IMR-90 (cell line): ENCODE measurements around the gene CEMIP2. TPM values are rescaled to one million over a fixed set of nuclear protein-coding genes. Genes with fewer than 3 reads are reported as not detected.

ENCODE experiments used
- ATAC-seq: fragments of 200-7000 bp; cut with Tn5 transposase; 2 replicates; pipeline ENCODE4 v1.9.1; 2020; ENCODE audit warnings: low read depth, mild to moderate bottlenecking, moderate library complexity
- BruUV-seq: library from RNA; stranded (reverse); fragments of 400-500 nt; replicated peaks from 2 replicates; lab custom pipeline; 2021; lab: Mats Ljungman, UMichigan
- CTCF ChIA-PET: fragments of 300-600 bp; formaldehyde crosslinking; extraction: SDS; loops from one replicate; lab custom pipeline; 2021; ENCODE audit warnings: antibody characterized with exemption; lab: Yijun Ruan, JAX
- POLR2A ChIA-PET: fragments of 300-600 bp; sonication (Branson Sonifier 250); formaldehyde crosslinking; loops from one replicate; lab custom pipeline; 2022; ENCODE audit warnings: antibody characterized with exemption; ENCODE audit not compliant: unreplicated experiment; lab: Charles Lee
- DNase-seq: peaks from one replicate; pipeline ENCODE4 v3.0.0; 2013
- H2AFZ ChIP-seq: replicated peaks from 2 replicates; pipeline ENCODE3; 2013; ENCODE audit warnings: low read length, mild to moderate bottlenecking; ENCODE audit not compliant: poor library complexity
- H2AK5ac ChIP-seq: 2 replicates; pipeline ENCODE4 v1.6.1; 2013; ENCODE audit warnings: low read depth, low read length, inconsistent platforms
- H2AK9ac ChIP-seq: replicated peaks from 2 replicates; pipeline ENCODE3; 2013; ENCODE audit warnings: mild to moderate bottlenecking, low read depth, low read length, moderate library complexity; ENCODE audit not compliant: poor library complexity
- H2BK120ac ChIP-seq: 2 replicates; pipeline ENCODE4 v1.6.1; 2013; ENCODE audit warnings: low read depth, low read length, inconsistent platforms
- H2BK15ac ChIP-seq: 3 replicates; pipeline ENCODE4 v1.6.1; 2013; ENCODE audit warnings: low read depth, low read length, inconsistent platforms
- H2BK20ac ChIP-seq: 2 replicates; pipeline ENCODE4 v1.6.1; 2013; ENCODE audit warnings: low read depth, mild to moderate bottlenecking, inconsistent platforms, low read length, moderate library complexity
- H2BK5ac ChIP-seq: 2 replicates; pipeline ENCODE4 v1.6.1; 2013; ENCODE audit warnings: mild to moderate bottlenecking, low read depth, low read length, inconsistent platforms; ENCODE audit not compliant: poor library complexity, severe bottlenecking
- H3K14ac ChIP-seq: replicated peaks from 2 replicates; pipeline ENCODE4 v1.6.1; 2013; ENCODE audit warnings: low read depth, low read length, inconsistent platforms
- H3K18ac ChIP-seq: 2 replicates; pipeline ENCODE4 v1.6.1; 2013; ENCODE audit warnings: low read depth, low read length, control low read depth
- H3K23ac ChIP-seq: 2 replicates; pipeline ENCODE4 v1.6.1; 2013; ENCODE audit warnings: low read depth, low read length, inconsistent platforms
- H3K27ac ChIP-seq: 2 replicates; pipeline ENCODE4 v1.5.1; 2013; ENCODE audit warnings: mild to moderate bottlenecking, control low read depth, low read length; ENCODE audit not compliant: insufficient read depth
- H3K27me3 ChIP-seq: 2 replicates; pipeline ENCODE4 v1.6.1; 2013; ENCODE audit warnings: low read length; ENCODE audit not compliant: control insufficient read depth, insufficient read depth
- H3K36me3 ChIP-seq: 2 replicates; pipeline ENCODE4 v1.6.1; 2013; ENCODE audit warnings: low read length, mixed read lengths; ENCODE audit not compliant: control insufficient read depth, insufficient read depth
- H3K4ac ChIP-seq: 2 replicates; pipeline ENCODE4 v1.6.1; 2013; ENCODE audit warnings: low read depth, low read length, inconsistent platforms
- H3K4me1 ChIP-seq: 2 replicates; pipeline ENCODE4 v1.6.1; 2013; ENCODE audit warnings: low read length, mixed read lengths; ENCODE audit not compliant: control insufficient read depth, insufficient read depth
- H3K4me2 ChIP-seq: 2 replicates; pipeline ENCODE4 v1.6.1; 2013; ENCODE audit warnings: low read depth, mild to moderate bottlenecking, control low read depth, low read length, moderate library complexity
- H3K4me3 ChIP-seq: 2 replicates; pipeline ENCODE4 v1.5.1; 2013; ENCODE audit warnings: low read depth, mild to moderate bottlenecking, control low read depth, low read length, moderate library complexity; ENCODE audit not compliant: insufficient read depth
- H3K56ac ChIP-seq: 2 replicates; pipeline ENCODE4 v1.6.1; 2013; ENCODE audit warnings: low read length, inconsistent platforms; ENCODE audit not compliant: insufficient read depth; ENCODE audit errors: extremely low read depth
- H3K79me1 ChIP-seq, 2 experiments: 2 replicates each; pipeline ENCODE4 v1.6.1; 2013; ENCODE audit warnings: low read length in 2 of 2, inconsistent platforms in 1 of 2, low read depth in 1 of 2
- H3K9ac ChIP-seq: 2 replicates; pipeline ENCODE4 v1.6.1; 2013; ENCODE audit warnings: low read depth, low read length, control low read depth
- H3K9me1 ChIP-seq: 2 replicates; pipeline ENCODE4 v1.6.1; 2013; ENCODE audit warnings: low read length, inconsistent platforms; ENCODE audit not compliant: insufficient read depth
- H3K9me3 ChIP-seq: 2 replicates; pipeline ENCODE4 v1.6.1; 2013; ENCODE audit warnings: low read length; ENCODE audit not compliant: control insufficient read depth, insufficient read depth
- H4K20me1 ChIP-seq: 2 replicates; pipeline ENCODE4 v1.6.1; 2013; ENCODE audit warnings: low read length, inconsistent platforms; ENCODE audit not compliant: insufficient read depth
- H4K5ac ChIP-seq: 2 replicates; pipeline ENCODE4 v1.6.1; 2013; ENCODE audit warnings: mild to moderate bottlenecking, low read depth, low read length, control low read depth
- H4K8ac ChIP-seq, 2 experiments: 2 replicates each; pipeline ENCODE4 v1.6.1; 2013; ENCODE audit warnings: low read depth in 2 of 2, low read length in 2 of 2, control low read depth in 1 of 2, inconsistent platforms in 1 of 2
- H4K91ac ChIP-seq: 2 replicates; pipeline ENCODE4 v1.6.1; 2013; ENCODE audit warnings: low read depth, low read length, inconsistent platforms; ENCODE audit not compliant: insufficient read depth
- BHLHE40 ChIP-seq: fragments of 150-350 bp; IDR thresholded peaks from 2 replicates; pipeline ENCODE4 v1.6.1; 2016; ENCODE audit warnings: mild to moderate bottlenecking, low read depth, low read length
- CEBPB ChIP-seq: IDR thresholded peaks from 2 replicates; pipeline ENCODE4 v1.6.1; 2012; ENCODE audit warnings: low read depth, low read length, improper control_type of control experiment
- MAFK ChIP-seq: IDR thresholded peaks from 2 replicates; pipeline ENCODE4 v1.6.1; 2012; ENCODE audit warnings: low read depth, low read length, improper control_type of control experiment
- RAD21 ChIP-seq: IDR thresholded peaks from 2 replicates; pipeline ENCODE4 v1.6.1; 2012; ENCODE audit warnings: low read length, improper control_type of control experiment
- RCOR1 ChIP-seq: IDR thresholded peaks from 2 replicates; pipeline ENCODE4 v1.6.1; 2012; ENCODE audit warnings: mild to moderate bottlenecking, low read length, improper control_type of control experiment; ENCODE audit not compliant: insufficient replicate concordance
- RFX5 ChIP-seq: IDR thresholded peaks from 2 replicates; pipeline ENCODE4 v1.8.0; 2012; ENCODE audit warnings: low read depth, mild to moderate bottlenecking, low read length, moderate library complexity
- USF2 ChIP-seq: fragments of 150-350 bp; IDR thresholded peaks from 2 replicates; pipeline ENCODE4 v1.6.1; 2017; ENCODE audit warnings: mild to moderate bottlenecking, antibody characterized with exemption, low read length, low read depth
- WGBS, 2 experiments: methylation state at CpG; one replicate each; pipeline versions ENCODE4 v1.1.5 to v1.1.7; 2013; ENCODE audit warnings: missing lambda C conversion rate in 2 of 2; ENCODE audit not compliant: insufficient read length in 1 of 2; ENCODE audit errors: extremely low coverage in 2 of 2; 5-methylcytosine and 5-hydroxymethylcytosine counted together
- dilution Hi-C: fragments of 300-500 bp; cut with HindIII; formaldehyde crosslinking; loops from one replicate; pipeline ENCODE4 v1.14.3; 2018; ENCODE audit warnings: low sequenced_read_pairs; ENCODE audit not compliant: unreplicated experiment
- in situ Hi-C: fragments of 300-500 bp; cut with MboI; formaldehyde crosslinking; loops from 3 replicates; pipeline ENCODE4 v1.14.3; 2019; ENCODE audit warnings: low sequenced_read_pairs, inconsistent platforms, mixed read lengths
- intact Hi-C: fragments of 100-400 bp; cut with micrococcal nuclease; formaldehyde crosslinking; loops from 2 replicates; pipeline ENCODE4 v1.10.0; 2022
- polyA plus RNA-seq, 3 experiments: library from polyadenylated mRNA; depleted of rRNA; stranded (reverse); fragments of >200 nt; gene quantifications; 2 replicates each; pipeline ENCODE4 v1.2.3, GENCODE V29; 2012; ENCODE audit warnings: low replicate concordance in 1 of 3
- total RNA-seq: library from RNA; depleted of rRNA; stranded (reverse); fragments of >200 nt; gene quantifications from 2 replicates; pipeline ENCODE4 v1.2.3, GENCODE V29; 2012
- TF ChIP-seq, protein P1 (sequence below): fragments of 150-350 bp; IDR thresholded peaks from 2 replicates; pipeline ENCODE4 v1.6.1; 2016; ENCODE audit warnings: low read depth, mild to moderate bottlenecking, low read length, moderate library complexity, borderline replicate concordance

CEMIP2 gene
- total and polyA plus RNA-seq, 2 of the 4 experiments (the other 2 are of a cell fraction): 65.2 to 67.4 TPM

- WGBS, 2 experiments: 38% methylated on average over 1 of the region's 2 CpGs; no CpG with 5 or more reads in 1 of the 2 experiments
- no peak overlapping the region for H4K91ac ChIP-seq
- no peak overlapping the region for H3K4ac ChIP-seq
- no peak overlapping the region for H2BK15ac ChIP-seq
- intact Hi-C loops: no loop called here
- no peak for DNase-seq
- H3K14ac ChIP-seq: no peak overlapping the region
- no peak overlapping the region for H3K23ac ChIP-seq
- H3K4me1 ChIP-seq: 0 out of 2 replicates have a peak, but pooled peaks cover 2% of the 10 kb centered on the region
- in situ Hi-C loops: no loop called here
- H4K20me1 ChIP-seq: no peaks in the 10 kb centered on the region
- H3K56ac ChIP-seq: no peak overlapping the region
- H3K79me1 ChIP-seq: no peaks in the 10 kb centered on the region
- no peak for ATAC-seq
- no peak overlapping the region for H3K4me3 ChIP-seq
- no peak overlapping the region for H2AFZ ChIP-seq
- dilution Hi-C loops: no loop called here
- peaks cover 5% of the 10 kb centered on the region; the same call in 1 of the 2 replicates for H3K27me3 ChIP-seq
- H2BK120ac ChIP-seq: no peak overlapping the region
- no peak overlapping the region for H3K27ac ChIP-seq
- H3K4me2 ChIP-seq: no peak overlapping the region
- no peaks in the 10 kb centered on the region for H3K36me3 ChIP-seq
- H3K9me1 ChIP-seq: no peaks in the 10 kb centered on the region
- H4K8ac ChIP-seq: no peak overlapping the region
- H2AK5ac ChIP-seq: no peak overlapping the region
- no peak for TF ChIP-seq USF2
- no peak for TF ChIP-seq CEBPB
- TF ChIP-seq RFX5: no peak
- TF ChIP-seq MAFK: no peak
- TF ChIP-seq BHLHE40: no peak
- TF ChIP-seq RAD21: no peak
- TF ChIP-seq RCOR1: no peak
- TF ChIP-seq, protein P1, sequence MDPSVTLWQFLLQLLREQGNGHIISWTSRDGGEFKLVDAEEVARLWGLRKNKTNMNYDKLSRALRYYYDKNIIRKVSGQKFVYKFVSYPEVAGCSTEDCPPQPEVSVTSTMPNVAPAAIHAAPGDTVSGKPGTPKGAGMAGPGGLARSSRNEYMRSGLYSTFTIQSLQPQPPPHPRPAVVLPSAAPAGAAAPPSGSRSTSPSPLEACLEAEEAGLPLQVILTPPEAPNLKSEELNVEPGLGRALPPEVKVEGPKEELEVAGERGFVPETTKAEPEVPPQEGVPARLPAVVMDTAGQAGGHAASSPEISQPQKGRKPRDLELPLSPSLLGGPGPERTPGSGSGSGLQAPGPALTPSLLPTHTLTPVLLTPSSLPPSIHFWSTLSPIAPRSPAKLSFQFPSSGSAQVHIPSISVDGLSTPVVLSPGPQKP: no peak
- BruUV-seq: no TSS peak
- no peaks in the 10 kb centered on the region for H3K9me3 ChIP-seq
- H3K18ac ChIP-seq: no peak overlapping the region
- H4K5ac ChIP-seq: no peak overlapping the region
- ChIA-PET CTCF (interaction anchor here (1.1 to 1.3 kb wide), 2 partner anchors 10 to 15 kb away, joined by 3 to 4 read pairs; no protein-coding TSS in a partner anchor), POLR2A (no interaction called here)
- no peak overlapping the region for H2AK9ac ChIP-seq
- H3K9ac ChIP-seq: no peak overlapping the region
- H2BK20ac ChIP-seq: no peak overlapping the region
- H2BK5ac ChIP-seq: no peak overlapping the region
Measured at GRCh38 chr9:71643330-71643729, 125.0 kb downstream of the CEMIP2 start.
